Heart right ventricle (tissue), 16 donors: ENCODE measurements around the gene PSMA7. TPM values are rescaled to one million over a fixed set of nuclear protein-coding genes. Genes with fewer than 3 reads are reported as not detected.
"Not testable (repeated sequence)": the region's sequence is repeated elsewhere in the genome, so short reads cannot be mapped to it uniquely, and the experiment has no call there.

ENCODE experiments used
- ATAC-seq, 8 donors: fragments of 200-7000 bp; cut with Tn5 transposase; one replicate each; pipeline ENCODE4 v1.9.1; 2020; ENCODE audit warnings: mild to moderate bottlenecking in 8 of 8, moderate library complexity in 8 of 8, moderate number of reproducible peaks in 1 of 8
- DNase-seq, 2 donors: peaks; one replicate each; pipeline ENCODE4 v3.0.0-alpha.2; 2020
- H3K27ac ChIP-seq, 10 donors: fragments of 200-600 bp; sonication (generic) in 2 of 10; one replicate each; pipeline versions ENCODE4 v1.5.0 to v1.8.0; 2020 to 2022; ENCODE audit warnings: mild to moderate bottlenecking in 3 of 10
- H3K27me3 ChIP-seq, 7 donors: fragments of 200-600 bp; one replicate each; pipeline ENCODE4 v1.8.0; 2021 to 2022; ENCODE audit warnings: mild to moderate bottlenecking in 2 of 7
- H3K36me3 ChIP-seq, 9 donors: fragments of 200-600 bp; sonication (generic) in 1 of 9; one replicate each; pipeline versions ENCODE4 v1.5.0 to v1.8.0; 2020 to 2022; ENCODE audit warnings: mild to moderate bottlenecking in 2 of 9
- H3K4me1 ChIP-seq, 9 donors: fragments of 200-600 bp; sonication (generic) in 1 of 9; one replicate each; pipeline versions ENCODE4 v1.5.0 to v1.8.0; 2020 to 2022; ENCODE audit warnings: mild to moderate bottlenecking in 4 of 9
- H3K4me3 ChIP-seq, 10 donors: fragments of 200-600 bp; sonication (generic) in 2 of 10; one replicate each; pipeline versions ENCODE4 v1.5.0 to v1.8.0; 2020 to 2022; ENCODE audit warnings: mild to moderate bottlenecking in 7 of 10, moderate library complexity in 2 of 10
- H3K9me3 ChIP-seq, 11 donors: fragments of 200-600 bp in 10 of 11; sonication (generic) in 2 of 11; one replicate each; pipeline versions ENCODE4 v1.5.0 to v1.8.0; 2013 to 2022; ENCODE audit warnings: mild to moderate bottlenecking in 2 of 11, control low read depth in 1 of 11, moderate library complexity in 1 of 11
- WGBS, 2 donors: extraction: QIAGEN DNeasy Blood & Tissue Kit; methylation state at CpG; one replicate each; pipeline ENCODE4 v1.1.7; 2013; ENCODE audit warnings: inconsistent platforms in 1 of 2; 5-methylcytosine and 5-hydroxymethylcytosine counted together
- intact Hi-C, 10 donors: fragments of 100-400 bp; cut with DNase I; formaldehyde crosslinking; loops; one replicate each; pipeline versions ENCODE4 v1.11.1 to v1.14.2; 2022
- polyA plus RNA-seq, 2 donors: library from polyadenylated mRNA; stranded (reverse); fragments of 200-250 nt; gene quantifications; one replicate each; pipeline ENCODE4 v1.2.3, GENCODE V29; 2013
- total RNA-seq, 10 donors: library from RNA; stranded (reverse); fragmentation: NEBNext Ultra II Directional in 3 of 10; extraction: Animal tissue kit (Norgen Biotek cat#: 25700) in 3 of 10; gene quantifications; one replicate each; pipeline versions ENCODE4 v1.2.1 to v1.2.4, GENCODE V29; 2021 to 2023
- TF ChIP-seq, protein P1 (sequence below), 9 donors: fragments of 200-600 bp; sonication (generic) in 2 of 9; IDR thresholded peaks; one replicate each; pipeline versions ENCODE4 v1.5.0 to v1.8.0; 2021 to 2022; ENCODE audit warnings: antibody characterized with exemption in 9 of 9, mild to moderate bottlenecking in 5 of 9, moderate library complexity in 1 of 9
- donor health status: Arrhythmogenic right ventricular cardiomyopathy.
- donor health status: ischemic (EF 13 %, LVEDD 7.1; RV severe dilation, severe dysfunction).
- donor health status: healthy with polysubstance abuse.
- donor health status: DM: no; HTN: yes; CAD: no.
- donor health status: DM: no; HTN: no; CAD: no.
- donor health status: ischemic (EF 25% LVEDD 6.9; RV normal size, moderate dysfunction).
- donor health status: ischemic (EF 25% LVEDD 5.7; RV mildly dilated, moderate dysfunction).
- donor health status: healthy.
- donor health status: DM: yes; HTN: yes; CAD: no.
- donor health status: Ischemic cardiomyopathy.
- donor health status: ischemic (EF 35%, LVEDD 5.7; RV mildly dilated, moderate dysfunction).
- donor health status: nonischemic (EF 11% LVEDD 7.7; RV severe dilation, severe dysfunction).
- donor health status: DM: yes; HTN: yes; CAD: no.
- donor health status: PGD.
- donor health status: ischemic (EF 29% LVEDD 5.4; RV normal size, mild dysfunction).
- donor health status: nonischemic (EF 23%, LVEDD 6.1; RV moderate dilation, normal function).

Gene PSMA7
- total and polyA plus RNA-seq, 12 donors = 143 to 567 (median 200) TPM

DNA sequence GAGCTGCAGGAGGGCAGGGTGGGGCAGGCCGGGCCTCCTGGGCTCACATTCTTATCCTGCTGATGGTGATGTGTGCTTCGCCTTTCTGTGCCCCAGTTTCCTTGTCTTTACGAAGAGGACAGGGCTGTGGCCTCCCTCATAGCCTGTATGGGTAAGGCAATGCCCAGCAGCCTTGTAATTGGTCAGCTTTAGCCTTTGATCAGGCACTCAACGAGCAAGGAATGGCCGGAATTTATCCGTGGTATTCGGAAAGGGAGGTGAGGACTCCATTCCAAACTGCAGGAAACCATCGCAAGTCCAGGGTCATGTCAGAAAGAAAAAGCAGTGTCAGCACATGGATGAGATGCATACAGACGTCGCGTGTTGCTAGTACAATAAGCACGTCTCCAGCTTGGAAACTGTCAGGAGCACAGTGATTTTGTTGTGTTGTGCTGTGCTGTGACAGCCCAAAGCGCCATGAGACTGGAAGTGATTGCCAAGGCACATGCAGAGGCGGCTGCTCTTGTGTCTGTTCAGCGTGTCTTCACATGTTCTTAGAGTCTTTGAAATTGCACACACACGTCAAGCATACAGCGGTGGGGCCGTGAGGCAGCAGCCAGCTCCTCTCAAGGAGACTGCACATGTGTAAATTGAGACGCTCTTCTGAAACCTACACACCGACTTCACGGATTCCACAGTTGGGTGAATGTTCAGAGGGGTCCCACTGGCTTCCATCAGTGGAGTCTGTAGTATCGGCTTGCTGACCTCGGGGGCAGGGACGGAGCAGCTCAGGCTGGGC lies 6.5 kb upstream of the PSMA7 start:
- Histone ChIP-seq H3K36me3 (peaks cover 0 to 15% (median 0%) of the 10 kb centered on the region in 9 donors), H3K9me3 (peaks cover 0 to 8% (median 0%) of the 10 kb centered on the region in 11 donors), H3K4me1 (peaks cover 4 to 43% (median 27%) of the 10 kb centered on the region in 9 donors), H3K27me3 (no peaks in the 10 kb centered on the region), H3K4me3 (no peak overlapping the region), H3K27ac (peak overlapping the region in 3 of 10 donors; percentile 10 to 37 (median 11))
- intact Hi-C loops = loop anchor here in 3 of 10 donors (5.0 kb wide), 2 partner anchors 33 to 137 kb away; partner anchors contain the start of gene MTG2 (in 1 of the 3)
- DNase-seq = no peak
- TF ChIP-seq, protein P1, sequence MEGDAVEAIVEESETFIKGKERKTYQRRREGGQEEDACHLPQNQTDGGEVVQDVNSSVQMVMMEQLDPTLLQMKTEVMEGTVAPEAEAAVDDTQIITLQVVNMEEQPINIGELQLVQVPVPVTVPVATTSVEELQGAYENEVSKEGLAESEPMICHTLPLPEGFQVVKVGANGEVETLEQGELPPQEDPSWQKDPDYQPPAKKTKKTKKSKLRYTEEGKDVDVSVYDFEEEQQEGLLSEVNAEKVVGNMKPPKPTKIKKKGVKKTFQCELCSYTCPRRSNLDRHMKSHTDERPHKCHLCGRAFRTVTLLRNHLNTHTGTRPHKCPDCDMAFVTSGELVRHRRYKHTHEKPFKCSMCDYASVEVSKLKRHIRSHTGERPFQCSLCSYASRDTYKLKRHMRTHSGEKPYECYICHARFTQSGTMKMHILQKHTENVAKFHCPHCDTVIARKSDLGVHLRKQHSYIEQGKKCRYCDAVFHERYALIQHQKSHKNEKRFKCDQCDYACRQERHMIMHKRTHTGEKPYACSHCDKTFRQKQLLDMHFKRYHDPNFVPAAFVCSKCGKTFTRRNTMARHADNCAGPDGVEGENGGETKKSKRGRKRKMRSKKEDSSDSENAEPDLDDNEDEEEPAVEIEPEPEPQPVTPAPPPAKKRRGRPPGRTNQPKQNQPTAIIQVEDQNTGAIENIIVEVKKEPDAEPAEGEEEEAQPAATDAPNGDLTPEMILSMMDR (IDR thresholded peaks at IDR 0.05) = no peak
- 65 to 69% methylated on average over 24 of the region's 24 CpGs for WGBS, 2 donors
- peak in 2 of 8 donors; percentile 8 to 24 for ATAC-seq

DNA sequence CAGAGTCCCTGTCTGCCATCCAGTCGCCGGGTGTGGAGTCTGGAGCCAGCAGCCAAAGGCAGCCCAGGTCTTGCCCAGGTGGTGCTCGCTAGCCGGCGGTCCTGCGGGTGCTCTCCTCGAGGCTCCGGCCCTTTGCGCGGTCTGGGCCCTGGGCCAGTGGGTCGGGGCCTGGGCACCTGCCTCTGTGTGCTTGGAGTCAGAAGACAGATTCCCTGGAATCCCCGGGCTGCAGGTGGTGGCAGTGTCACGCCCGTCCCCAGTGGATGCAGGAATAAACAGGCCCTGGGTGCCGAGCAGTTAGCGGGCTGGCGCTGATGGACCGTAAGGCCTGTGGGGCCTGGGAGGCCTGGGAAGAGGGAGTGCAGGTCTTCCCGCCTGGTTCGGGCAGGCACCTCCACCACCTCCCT lies 5.7 kb upstream of the PSMA7 start:
- Histone ChIP-seq H3K27ac (peak overlapping the region in 3 of 10 donors; percentile 15 to 37 (median 35)), H3K4me1 (peaks cover 6 to 47% (median 30%) of the 10 kb centered on the region in 9 donors), H3K36me3 (peaks cover 0 to 8% (median 0%) of the 10 kb centered on the region in 9 donors), H3K9me3 (peaks cover 0 to 8% (median 0%) of the 10 kb centered on the region in 11 donors), H3K4me3 (no peak overlapping the region), H3K27me3 (no peaks in the 10 kb centered on the region)
- no peak for DNase-seq
- TF ChIP-seq, protein P1 (IDR thresholded peaks at IDR 0.05) = no peak
- ATAC-seq = peak in 1 of 8 donors; percentile 3
- intact Hi-C loops = loop anchor here in 1 of 10 donors (5.0 kb wide), 1 partner anchor 33 kb away; the partner anchor contains the start of gene MTG2
- WGBS, 2 donors = 79 to 81% methylated on average over 20 of the region's 20 CpGs

DNA sequence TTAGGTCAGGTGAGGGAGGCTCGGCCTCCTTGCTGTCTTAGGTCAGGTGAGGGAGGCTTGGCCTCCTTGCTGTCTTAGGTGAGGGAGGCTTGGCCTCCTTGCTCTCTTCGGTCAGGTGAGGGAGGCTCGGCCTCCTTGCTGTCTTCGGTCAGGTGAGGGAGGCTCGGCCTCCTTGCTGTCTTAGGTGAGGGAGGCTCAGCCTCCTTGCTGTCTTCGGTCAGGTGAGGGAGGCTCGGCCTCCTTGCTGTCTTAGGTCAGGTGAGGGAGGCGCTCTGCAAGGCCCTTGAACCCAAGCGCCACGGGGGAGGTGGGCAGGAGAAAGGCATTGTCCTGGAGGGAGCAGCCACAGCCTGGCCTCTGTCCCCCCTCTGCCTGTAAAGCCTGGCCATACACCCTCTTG lies 5.2 kb upstream of the PSMA7 start:
- not testable (repeated sequence) for ATAC-seq, H3K9me3 ChIP-seq, H3K27me3 ChIP-seq, H3K36me3 ChIP-seq, DNase-seq, H3K4me3 ChIP-seq
- H3K27ac ChIP-seq = peak overlapping the region in 1 of 10 donors; percentile 35
- WGBS, 2 donors = 93 to 95% methylated on average over 9 to 10 of the region's 10 CpGs
- peaks cover 6 to 47% (median 30%) of the 10 kb centered on the region in 9 donors for H3K4me1 ChIP-seq
- intact Hi-C loops = loop anchor here in 1 of 10 donors (5.0 kb wide), 1 partner anchor 34 kb away; the partner anchor contains the start of gene MTG2

DNA sequence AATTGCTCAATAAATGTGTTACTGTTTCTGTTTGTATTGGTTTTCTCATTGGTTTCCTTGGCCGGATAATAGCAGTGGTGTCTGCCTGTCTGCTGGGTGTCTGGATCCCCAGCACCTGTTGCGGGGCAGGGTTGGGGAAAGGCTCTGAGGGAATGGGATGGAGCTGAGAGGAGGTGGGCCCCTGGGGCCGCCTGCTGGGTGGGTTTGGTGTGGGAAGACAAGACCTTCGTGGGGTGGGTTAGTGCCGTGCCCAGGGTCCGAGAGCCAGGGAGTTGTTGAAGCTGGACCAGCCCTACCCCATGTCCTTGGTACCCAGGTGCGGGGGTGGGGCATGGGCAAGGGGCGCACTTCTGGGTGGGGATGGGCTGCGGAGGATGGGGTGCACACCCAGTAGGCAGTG lies 4.3 kb upstream of the PSMA7 start:
- TF ChIP-seq, protein P1 (IDR thresholded peaks at IDR 0.05) = no peak
- Histone ChIP-seq H3K4me3 (no peak overlapping the region), H3K27me3 (no peaks in the 10 kb centered on the region), H3K27ac (no peak overlapping the region), H3K9me3 (no peaks in the 10 kb centered on the region), H3K4me1 (peaks cover 6 to 47% (median 30%) of the 10 kb centered on the region in 9 donors), H3K36me3 (peaks cover 0 to 1% (median 0%) of the 10 kb centered on the region in 9 donors)
- DNase-seq (no peak), ATAC-seq (no peak)
- intact Hi-C loops = loop anchor here in 1 of 10 donors (5.0 kb wide), 1 partner anchor 35 kb away; the partner anchor contains the start of gene MTG2
- WGBS, 2 donors = 97 to 98% methylated on average over 9 of the region's 9 CpGs
